Smooth muscle cell (in vitro differentiated cells): ENCODE results near the gene GRIP2. TPM values are rescaled to one million over a fixed set of nuclear protein-coding genes. Genes with fewer than 3 reads are reported as not detected.

Experiments
- DNase-seq: peaks from one replicate; lab custom pipeline; 2025; ENCODE audit not compliant: unreplicated experiment; lab: John Stamatoyannopoulos, UW
- H2AFZ ChIP-seq: fragments of 200-600 bp; sonication (generic); 2 replicates; pipeline ENCODE4 v1.6.0; 2016; ENCODE audit warnings: antibody characterized with exemption, low read depth, mild to moderate bottlenecking
- H3F3A ChIP-seq: fragments of 200-600 bp; sonication (generic); 2 replicates; pipeline ENCODE4 v1.6.0; 2017; ENCODE audit warnings: antibody characterized with exemption, low read depth
- H3K27ac ChIP-seq: fragments of 200-600 bp; sonication (generic); 2 replicates; pipeline ENCODE4 v1.5.1; 2016; ENCODE audit warnings: low read depth, mild to moderate bottlenecking
- H3K27me3 ChIP-seq: fragments of 200-600 bp; sonication (generic); 2 replicates; pipeline ENCODE4 v1.6.1; 2016; ENCODE audit warnings: low read depth, mild to moderate bottlenecking
- H3K36me3 ChIP-seq: fragments of 200-600 bp; sonication (generic); 2 replicates; pipeline ENCODE4 v1.5.1; 2016; ENCODE audit warnings: low read depth
- H3K4me1 ChIP-seq: fragments of 200-600 bp; sonication (generic); 2 replicates; pipeline ENCODE4 v1.5.1; 2016; ENCODE audit warnings: low read depth
- H3K4me2 ChIP-seq: fragments of 200-600 bp; sonication (generic); 2 replicates; pipeline ENCODE4 v1.6.0; 2016; ENCODE audit warnings: mild to moderate bottlenecking
- H3K4me3 ChIP-seq: fragments of 200-600 bp; sonication (generic); 2 replicates; pipeline ENCODE4 v1.5.1; 2016; ENCODE audit warnings: mild to moderate bottlenecking
- H3K79me2 ChIP-seq: fragments of 200-600 bp; sonication (generic); 2 replicates; pipeline ENCODE4 v1.6.0; 2016; ENCODE audit warnings: low read depth, mild to moderate bottlenecking
- H3K9ac ChIP-seq: fragments of 200-600 bp; sonication (generic); 2 replicates; pipeline ENCODE4 v1.6.0; 2016; ENCODE audit warnings: low read depth
- H3K9me3 ChIP-seq: fragments of 200-600 bp; sonication (generic); replicated peaks from 2 replicates; pipeline ENCODE4 v1.5.1; 2016; ENCODE audit warnings: low read depth
- H4K20me1 ChIP-seq: fragments of 200-600 bp; sonication (generic); 2 replicates; pipeline ENCODE4 v1.6.0; 2016; ENCODE audit warnings: low read depth
- CTCF ChIP-seq: fragments of 200-600 bp; sonication (generic); IDR thresholded peaks from 2 replicates; pipeline ENCODE4 v1.5.1; 2017; ENCODE audit warnings: borderline replicate concordance, mild to moderate bottlenecking, antibody characterized with exemption; ENCODE audit not compliant: insufficient read depth, poor library complexity, severe bottlenecking
- WGBS: methylation state at CpG from one replicate; pipeline ENCODE4 v1.1.7; 2016; ENCODE audit warnings: low lambda C conversion rate; 5-methylcytosine and 5-hydroxymethylcytosine counted together
- polyA plus RNA-seq: library from polyadenylated mRNA; unstranded; fragments of >200 nt; fragmentation: Nextera tagmentation; extraction: Ambion mirVana; gene quantifications from 2 replicates; pipeline ENCODE4 v1.2.1, GENCODE V29; 2016
- total RNA-seq: library from RNA; depleted of rRNA; stranded (reverse); fragments of >200 nt; gene quantifications from 2 replicates; pipeline ENCODE4 v1.2.3, GENCODE V29; 2014

The GRIP2 gene
- total and polyA plus RNA-seq, 2 experiments from 2014 or later = 2.0 to 6.5 TPM

- no peaks in the 10 kb centered on the region for H3K27me3 ChIP-seq
- WGBS = 28% methylated on average over 12 of the region's 12 CpGs
- H3K9me3 ChIP-seq = no peaks in the 10 kb centered on the region
- H3K36me3 ChIP-seq = no peaks in the 10 kb centered on the region
- H3K79me2 ChIP-seq = no peaks in the 10 kb centered on the region
- no peak overlapping the region for H2AFZ ChIP-seq
- peak; percentile 63 for TF ChIP-seq CTCF
- H3K4me2 ChIP-seq = no peak overlapping the region
- H3K4me1 ChIP-seq = no peaks in the 10 kb centered on the region
- H3K4me3 ChIP-seq = no peak overlapping the region
- no peaks in the 10 kb centered on the region for H4K20me1 ChIP-seq
- H3K27ac ChIP-seq = no peak overlapping the region
- no peak for DNase-seq
- no peak overlapping the region for H3K9ac ChIP-seq
- H3F3A ChIP-seq = no peaks in the 10 kb centered on the region
Observed at GRCh38 chr3:14548321-14548729, 8.2 kb upstream of the GRIP2 start.

GRCh38 chr3:14547693-14548092, 7.6 kb upstream of the GRIP2 start:
- Histone ChIP-seq H3K9ac (no peak overlapping the region), H3K27me3 (no peaks in the 10 kb centered on the region), H2AFZ (no peak overlapping the region), H3K9me3 (no peaks in the 10 kb centered on the region), H3K4me3 (no peak overlapping the region), H4K20me1 (no peaks in the 10 kb centered on the region), H3K79me2 (no peaks in the 10 kb centered on the region), H3K27ac (no peak overlapping the region), H3K4me1 (no peaks in the 10 kb centered on the region), H3F3A (no peaks in the 10 kb centered on the region), H3K36me3 (no peaks in the 10 kb centered on the region), H3K4me2 (no peak overlapping the region)
- no peak for DNase-seq
- no peak for TF ChIP-seq CTCF
- WGBS = 83% methylated on average over 2 of the region's 2 CpGs

GRCh38 chr3:14546041-14546440, 5.9 kb upstream of the GRIP2 start:
- DNase-seq = no peak
- no peaks in the 10 kb centered on the region for H3K4me1 ChIP-seq
- no peak overlapping the region for H2AFZ ChIP-seq
- no peak for TF ChIP-seq CTCF
- no peaks in the 10 kb centered on the region for H3K27me3 ChIP-seq
- no peaks in the 10 kb centered on the region for H3K36me3 ChIP-seq
- no peak overlapping the region for H3K4me3 ChIP-seq
- H4K20me1 ChIP-seq = no peaks in the 10 kb centered on the region
- no peak overlapping the region for H3K4me2 ChIP-seq
- H3K9me3 ChIP-seq = no peaks in the 10 kb centered on the region
- H3K9ac ChIP-seq = no peak overlapping the region
- no peaks in the 10 kb centered on the region for H3F3A ChIP-seq
- 85% methylated on average over 9 of the region's 9 CpGs for WGBS
- no peaks in the 10 kb centered on the region for H3K79me2 ChIP-seq
- no peak overlapping the region for H3K27ac ChIP-seq

GRCh38 chr3:14545251-14545635, 5.1 kb upstream of the GRIP2 start:
- TF ChIP-seq CTCF = no peak
- Histone ChIP-seq H3K9me3 (no peaks in the 10 kb centered on the region), H3K4me1 (no peaks in the 10 kb centered on the region), H2AFZ (no peak overlapping the region), H3K27ac (no peak overlapping the region), H3K36me3 (no peaks in the 10 kb centered on the region), H3F3A (no peaks in the 10 kb centered on the region), H3K27me3 (no peaks in the 10 kb centered on the region), H3K4me2 (no peak overlapping the region), H4K20me1 (no peaks in the 10 kb centered on the region), H3K4me3 (no peak overlapping the region), H3K9ac (no peak overlapping the region), H3K79me2 (no peaks in the 10 kb centered on the region)
- 91% methylated on average over 5 of the region's 5 CpGs for WGBS
- DNase-seq = no peak
